SW480 (cell line): Measurements from ENCODE around the gene SKA1.
A peak's percentile ranks its signal among the peaks of the same experiment; 100 is the strongest.

Experiments
- DNase-seq: peaks from one replicate; pipeline ENCODE4 v3.0.0-alpha.2; 2016; ENCODE audit warnings: low spot score

Gene SKA1, protein sequence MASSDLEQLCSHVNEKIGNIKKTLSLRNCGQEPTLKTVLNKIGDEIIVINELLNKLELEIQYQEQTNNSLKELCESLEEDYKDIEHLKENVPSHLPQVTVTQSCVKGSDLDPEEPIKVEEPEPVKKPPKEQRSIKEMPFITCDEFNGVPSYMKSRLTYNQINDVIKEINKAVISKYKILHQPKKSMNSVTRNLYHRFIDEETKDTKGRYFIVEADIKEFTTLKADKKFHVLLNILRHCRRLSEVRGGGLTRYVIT

DNA sequence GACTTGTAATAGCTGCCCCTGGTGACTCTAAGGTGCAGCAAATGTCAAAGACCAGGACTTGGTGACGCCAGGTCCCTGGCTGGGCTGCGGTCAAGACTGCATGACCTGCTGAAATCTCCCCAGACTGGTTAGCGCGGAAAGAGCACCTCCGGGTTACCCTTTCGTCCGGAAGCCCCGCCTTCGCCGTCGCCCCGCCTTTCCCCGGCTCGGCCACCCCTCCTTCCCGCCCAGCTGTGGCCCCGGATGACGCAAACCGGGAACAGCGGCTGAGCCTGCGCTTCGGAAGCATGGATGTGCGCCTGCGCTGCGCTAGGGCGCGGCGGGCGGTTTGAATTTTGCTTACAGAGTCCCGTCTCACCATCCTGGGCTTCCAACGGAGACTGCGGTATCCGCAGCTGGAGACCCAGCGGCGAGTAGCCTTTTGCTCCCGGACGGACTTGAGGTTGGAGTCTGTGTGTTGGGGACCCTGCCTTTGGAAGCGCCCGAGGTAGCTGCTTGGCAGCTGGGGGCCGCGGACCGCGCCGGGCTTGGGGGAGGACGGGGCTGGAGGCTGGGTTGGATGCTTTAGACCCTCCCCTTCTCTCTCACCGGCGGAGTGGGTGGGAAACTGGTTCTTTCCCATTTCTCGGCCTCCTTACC lies at the start of gene SKA1:
Gene SKA1, plus strand, starts transcription at position 294 of the 639 bp plus-strand sequence. CDS start 785 bp downstream, outside the sequence.
- DNase-seq, result peak; percentile 81

GRCh38 chr18:50327983-50328382 lies 46.9 kb upstream of the SKA1 start:
- DNase-seq, result no peak

GRCh38 chr18:50330176-50330575 lies 44.7 kb upstream of the SKA1 start:
- DNase-seq, result no peak

DNA sequence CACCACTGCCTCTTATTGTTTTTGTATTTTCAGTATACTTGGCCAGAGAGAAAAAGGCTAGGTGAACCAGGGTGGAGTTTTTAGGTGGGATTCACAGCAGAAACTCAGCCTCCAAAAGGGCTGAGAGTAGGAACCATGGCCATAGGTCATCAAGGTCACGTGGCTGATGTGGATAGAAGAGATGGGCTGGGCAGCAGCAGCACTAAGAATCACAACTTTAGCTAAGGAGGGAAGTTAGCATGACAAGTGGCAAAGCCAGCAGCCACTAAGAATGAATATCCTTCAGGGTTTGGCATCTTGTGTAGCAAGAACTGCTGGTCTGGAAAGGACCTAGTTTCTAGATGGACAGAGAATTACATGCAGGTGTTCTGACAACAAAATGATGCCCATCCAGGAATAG lies 43.2 kb upstream of the SKA1 start:
- DNase-seq, result no peak

- DNase-seq, result no peak
Measured at GRCh38 chr18:50334546-50335152, 40.2 kb upstream of the SKA1 start.

DNA sequence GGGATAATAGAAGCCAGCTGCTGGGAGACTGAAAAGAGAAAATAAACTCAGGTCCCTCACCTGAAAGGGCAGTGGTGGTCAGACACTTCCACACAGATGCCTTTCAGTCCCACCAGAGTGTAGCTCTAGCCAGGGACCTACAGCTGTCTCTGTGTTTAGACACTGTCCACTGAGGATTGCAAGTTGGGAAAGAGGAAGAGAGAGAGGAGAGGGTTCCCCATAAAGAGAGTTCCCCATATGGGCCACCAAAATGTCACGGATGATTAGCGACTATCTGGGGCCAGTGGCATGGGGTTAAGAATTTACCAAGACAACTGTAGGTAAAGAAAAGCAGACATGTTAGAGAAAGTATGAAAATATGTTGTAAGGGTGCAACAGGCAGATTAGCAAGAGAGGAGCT lies 36.7 kb upstream of the SKA1 start:
- DNase-seq, result no peak

DNA sequence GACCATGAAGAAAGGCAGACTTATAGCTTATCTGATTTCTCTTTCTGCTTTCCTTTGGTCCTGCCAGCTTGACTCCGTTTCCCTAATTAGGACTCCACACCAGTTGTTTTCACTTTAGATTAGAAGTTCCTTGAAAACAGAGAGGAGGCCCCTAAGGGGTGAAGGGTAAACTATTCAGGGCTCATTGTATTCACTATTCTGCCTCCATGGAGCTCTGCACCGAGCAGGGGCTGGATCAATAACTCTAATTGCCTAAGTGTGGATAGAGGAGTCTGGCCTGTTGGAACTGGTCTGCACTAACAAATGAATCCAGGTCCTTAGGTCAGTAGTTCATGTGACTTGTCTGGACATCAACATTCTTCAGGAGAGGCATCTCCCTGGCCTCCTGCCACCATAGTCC lies 36.1 kb upstream of the SKA1 start:
- DNase-seq, result no peak

DNA sequence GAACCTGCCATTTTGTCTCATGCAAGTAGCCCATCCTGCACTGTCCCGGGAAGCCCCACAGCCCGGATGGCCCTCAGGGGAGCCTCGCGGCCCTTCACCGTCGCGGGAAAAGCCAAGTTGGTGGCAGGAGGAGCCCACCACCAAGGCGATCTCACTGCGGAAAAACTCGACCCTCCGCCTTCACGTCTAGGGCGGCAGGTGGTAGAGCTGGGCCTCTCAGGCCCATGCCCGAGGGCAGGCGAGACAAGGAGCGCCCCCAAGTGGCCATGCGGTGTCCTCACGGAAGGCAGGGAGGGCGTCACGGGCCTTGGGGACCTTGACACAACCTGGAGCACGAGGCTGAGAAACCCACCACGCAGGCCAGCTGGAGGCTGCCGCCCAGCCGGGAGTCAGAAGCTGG lies 34.8 kb upstream of the SKA1 start:
- no peak for DNase-seq

DNA sequence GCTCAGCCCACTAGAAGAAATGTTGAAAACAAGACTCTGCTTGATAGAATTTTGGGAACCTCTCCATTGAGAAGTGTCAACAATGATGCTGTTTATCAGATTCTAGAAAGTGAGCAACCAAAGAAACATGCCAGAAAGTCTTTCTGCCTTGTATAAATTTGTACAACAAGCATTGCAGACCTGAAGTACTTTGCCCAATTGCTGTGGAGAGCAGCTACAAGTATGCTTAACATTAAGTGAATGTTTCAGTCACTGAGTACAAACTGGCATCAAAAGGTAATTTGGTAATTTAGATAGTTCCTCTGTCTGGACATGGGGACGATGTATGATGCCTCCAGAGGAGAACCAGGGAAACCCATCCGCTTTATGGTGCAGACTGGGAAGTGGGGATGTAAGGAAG lies 33.4 kb upstream of the SKA1 start:
- DNase-seq, result no peak

- DNase-seq, result no peak
Measured at GRCh38 chr18:50350699-50351098, 24.1 kb upstream of the SKA1 start.

- DNase-seq, result peak; percentile 3
Measured at GRCh38 chr18:50356036-50356945, 18.6 kb upstream of the SKA1 start.

GRCh38 chr18:50358844-50359243 lies 16.0 kb upstream of the SKA1 start:
- no peak for DNase-seq

- no peak for DNase-seq
Measured at GRCh38 chr18:50359806-50360205, 15.0 kb upstream of the SKA1 start.

GRCh38 chr18:50360611-50361010 lies 14.2 kb upstream of the SKA1 start:
- DNase-seq, result no peak

DNA sequence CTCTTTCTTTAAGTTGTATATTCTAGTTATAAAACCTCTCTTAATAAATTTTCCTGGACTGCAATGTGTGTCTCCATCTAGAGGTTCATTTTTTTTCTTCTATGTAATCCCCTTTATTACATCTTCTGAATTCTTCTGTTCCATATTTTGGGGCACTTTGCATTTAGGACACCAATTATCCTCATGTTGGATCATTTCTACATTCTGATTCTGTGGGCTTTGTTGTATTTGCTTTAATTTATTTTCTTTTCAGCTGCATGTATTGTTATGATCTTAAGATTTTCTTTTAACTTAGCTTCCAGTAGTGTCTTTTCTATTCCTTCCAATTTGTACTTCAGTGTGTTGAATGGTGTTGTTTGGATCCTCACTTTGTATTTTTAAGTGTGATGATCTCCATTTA lies 5.2 kb upstream of the SKA1 start:
- DNase-seq, result no peak

- DNase-seq, result no peak
Measured at GRCh38 chr18:50372743-50373142, 2.1 kb upstream of the SKA1 start.

DNA sequence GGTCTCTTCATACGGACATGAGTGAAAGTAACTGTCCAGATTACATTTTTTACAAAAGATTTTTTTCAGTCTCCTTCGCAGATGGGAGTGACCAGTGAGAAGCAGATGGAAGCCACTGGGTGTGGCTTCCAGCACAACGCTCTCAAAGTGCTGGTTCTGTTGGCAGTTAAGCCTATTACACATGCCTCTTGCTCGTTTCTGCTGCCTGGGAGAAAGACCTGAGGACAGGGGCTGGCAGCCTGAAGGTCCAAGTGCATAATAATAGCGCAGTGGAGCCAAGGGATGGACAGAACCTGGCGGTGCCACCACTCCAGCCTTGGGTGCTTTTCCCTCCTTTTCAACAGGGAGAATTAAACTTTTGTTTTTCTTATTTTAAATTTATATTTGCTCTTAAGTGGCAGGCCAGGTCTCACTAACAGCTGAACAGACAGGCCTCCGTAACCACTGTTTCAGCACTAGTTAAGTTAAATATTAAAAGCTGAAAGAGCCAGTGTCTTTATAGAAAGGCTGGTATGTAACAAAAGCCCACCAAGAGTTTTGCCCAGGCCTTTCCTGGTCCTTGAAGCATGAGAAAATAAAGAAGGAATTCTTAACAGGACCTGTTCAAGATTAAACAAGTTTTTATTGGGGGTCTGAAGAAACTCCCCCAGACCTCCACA lies 1.2 kb upstream of the SKA1 start:
- no peak for DNase-seq

GRCh38 chr18:50374220-50374752 lies 560 bp upstream of the SKA1 start:
- DNase-seq, result no peak

DNA sequence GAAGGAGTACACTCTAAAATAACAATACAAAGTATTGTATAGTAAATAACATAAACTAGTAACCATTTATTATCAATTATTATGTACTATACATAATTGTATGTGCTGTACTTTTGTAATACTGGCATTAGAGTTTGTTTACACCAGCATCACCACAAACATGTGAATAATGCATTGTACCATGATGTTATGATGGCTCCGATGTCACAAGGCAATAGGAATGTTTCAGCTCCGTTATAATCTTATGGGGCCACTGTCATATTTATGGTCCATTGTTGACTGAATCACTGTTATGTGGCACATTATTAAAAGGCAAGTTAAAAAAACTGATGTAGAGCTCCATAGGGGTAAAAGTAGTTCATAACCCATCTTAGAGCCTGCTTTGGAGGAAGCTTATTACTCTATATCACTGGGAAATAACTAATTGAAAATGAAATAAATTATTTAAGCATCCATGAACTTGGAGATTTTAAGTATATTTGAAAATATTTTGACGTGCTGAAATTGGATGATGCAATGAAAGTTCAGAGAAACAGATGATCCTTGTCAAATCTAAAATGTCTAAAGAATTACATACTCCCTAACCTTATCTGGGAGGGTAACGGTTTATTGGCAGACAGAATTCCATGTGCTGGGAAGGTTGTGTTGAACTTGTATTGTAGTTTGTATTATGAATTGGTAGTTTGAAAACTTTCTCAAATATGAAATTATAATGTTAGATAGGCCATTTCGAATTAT lies 2.4 kb downstream of the SKA1 start:
- no peak for DNase-seq

DNA sequence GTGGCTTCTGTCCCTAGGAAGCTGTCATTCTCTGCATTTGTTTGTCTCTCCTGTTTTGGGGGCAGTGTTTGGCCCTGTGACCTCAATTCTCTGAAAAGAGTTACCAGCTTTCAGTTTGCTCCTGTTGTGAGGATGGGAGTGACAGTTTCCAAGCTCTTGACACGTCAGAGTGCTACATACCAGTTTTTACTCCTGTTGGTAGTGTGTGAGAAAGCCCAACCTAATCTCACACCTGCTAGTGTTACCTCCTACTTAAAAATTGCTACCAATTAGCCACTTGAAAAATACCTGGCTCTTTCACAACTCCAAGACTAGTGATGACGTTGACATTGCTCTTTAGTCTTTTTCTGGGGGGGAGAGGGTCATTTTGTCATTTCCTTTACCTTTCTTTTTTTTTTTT lies 14.1 kb downstream of the SKA1 start:
- no peak for DNase-seq

GRCh38 chr18:50393802-50394201 lies 19.0 kb downstream of the SKA1 start:
- DNase-seq, result no peak
